Loucy (cell line): ENCODE data around the gene L3MBTL2.

ENCODE experiments used
- H2AFZ ChIP-seq: fragments of 200-600 bp; sonication (generic); 2 replicates; pipeline ENCODE4 v1.6.0; 2016; ENCODE audit warnings: antibody characterized with exemption, mild to moderate bottlenecking, low read length, moderate library complexity
- H3F3A ChIP-seq: fragments of 200-600 bp; 2 replicates; pipeline ENCODE4 v1.6.0; 2016; ENCODE audit warnings: antibody characterized with exemption, low read depth, mild to moderate bottlenecking
- H3K27me3 ChIP-seq: fragments of 200-600 bp; sonication (generic); 2 replicates; pipeline ENCODE4 v1.6.1; 2014; ENCODE audit warnings: low read length, mild to moderate bottlenecking; ENCODE audit not compliant: insufficient read depth, poor library complexity, severe bottlenecking
- H3K36me3 ChIP-seq: fragments of 200-600 bp; sonication (generic); 2 replicates; pipeline ENCODE4 v1.6.1; 2016; ENCODE audit warnings: low read length; ENCODE audit not compliant: insufficient read depth
- H3K4me1 ChIP-seq: fragments of 200-600 bp; sonication (generic); 2 replicates; pipeline ENCODE4 v1.5.1; 2014; ENCODE audit warnings: low read length, mild to moderate bottlenecking; ENCODE audit not compliant: insufficient read depth, poor library complexity, severe bottlenecking
- H3K4me2 ChIP-seq: fragments of 200-600 bp; sonication (generic); 2 replicates; pipeline ENCODE4 v1.6.0; 2014; ENCODE audit warnings: antibody characterized with exemption, low read length, low read depth, mild to moderate bottlenecking; ENCODE audit not compliant: poor library complexity, severe bottlenecking
- H3K4me3 ChIP-seq: fragments of 200-600 bp; sonication (generic); 2 replicates; pipeline ENCODE4 v1.5.1; 2014; ENCODE audit warnings: low read length, mild to moderate bottlenecking, mixed read lengths; ENCODE audit not compliant: poor library complexity, severe bottlenecking
- H3K79me2 ChIP-seq: fragments of 200-600 bp; sonication (generic); 2 replicates; pipeline ENCODE4 v1.6.1; 2014; ENCODE audit warnings: low read length; ENCODE audit not compliant: insufficient read depth
- H3K9ac ChIP-seq: fragments of 200-600 bp; sonication (generic); 2 replicates; pipeline ENCODE4 v1.6.0; 2014; ENCODE audit warnings: mild to moderate bottlenecking, low read depth, low read length, moderate library complexity; ENCODE audit not compliant: poor library complexity, severe bottlenecking
- H3K9me2 ChIP-seq: fragments of 200-600 bp; sonication (generic); replicated peaks from 2 replicates; pipeline ENCODE4 v1.6.1; 2016; ENCODE audit warnings: low read depth, low read length, mixed read lengths
- H3K9me3 ChIP-seq: fragments of 200-600 bp; sonication (generic); 2 replicates; pipeline ENCODE4 v1.6.1; 2014; ENCODE audit warnings: mild to moderate bottlenecking, antibody characterized with exemption, low read length, low read depth; ENCODE audit not compliant: insufficient read depth
- H4K20me1 ChIP-seq: fragments of 200-600 bp; sonication (generic); 2 replicates; pipeline ENCODE4 v1.6.0; 2014; ENCODE audit warnings: antibody characterized with exemption, low read length, mild to moderate bottlenecking; ENCODE audit not compliant: insufficient read depth, poor library complexity, severe bottlenecking
- CTCF ChIP-seq: fragments of 200-600 bp; sonication (generic); conservative IDR thresholded peaks from 2 replicates; pipeline ENCODE4 v1.5.1; 2014; ENCODE audit warnings: mild to moderate bottlenecking, antibody characterized with exemption, low read length
- EZH2phosphoT487 ChIP-seq: fragments of 200-600 bp; IDR thresholded peaks from 2 replicates; pipeline ENCODE4 v1.6.1; 2018; ENCODE audit warnings: antibody characterized with exemption, mild to moderate bottlenecking, moderate library complexity, borderline replicate concordance

L3MBTL2 gene

GRCh38 chr22:41171996-41172395 is 33.1 kb upstream of the L3MBTL2 start:
- H3K27me3 ChIP-seq: no peaks in the 10 kb centered on the region
- no peak for TF ChIP-seq CTCF
- no peak for TF ChIP-seq EZH2phosphoT487
- H3K4me3 ChIP-seq: no peak overlapping the region
- no peaks in the 10 kb centered on the region for H4K20me1 ChIP-seq
- H3K36me3 ChIP-seq: peaks cover 91% of the 10 kb centered on the region
- H3K9me3 ChIP-seq: no peaks in the 10 kb centered on the region
- peaks cover 7% of the 10 kb centered on the region for H3K4me1 ChIP-seq
- no peak overlapping the region for H3K9ac ChIP-seq
- H2AFZ ChIP-seq: no peak overlapping the region
- no peaks in the 10 kb centered on the region for H3K79me2 ChIP-seq
- H3K4me2 ChIP-seq: no peak overlapping the region
- no peaks in the 10 kb centered on the region for H3K9me2 ChIP-seq
- no peaks in the 10 kb centered on the region for H3F3A ChIP-seq

GRCh38 chr22:41175546-41175945 is 29.6 kb upstream of the L3MBTL2 start:
- Histone ChIP-seq H3K79me2 (no peaks in the 10 kb centered on the region), H3K36me3 (peaks cover 90% of the 10 kb centered on the region), H3K4me3 (no peak overlapping the region), H3F3A (no peaks in the 10 kb centered on the region; the same call in 1 of the 2 replicates), H3K27me3 (no peaks in the 10 kb centered on the region), H3K9me2 (no peaks in the 10 kb centered on the region), H4K20me1 (no peaks in the 10 kb centered on the region), H2AFZ (no peak overlapping the region), H3K4me2 (peak overlapping the region; percentile 13), H3K4me1 (peaks cover 7% of the 10 kb centered on the region), H3K9me3 (no peaks in the 10 kb centered on the region), H3K9ac (no peak overlapping the region)
- TF ChIP-seq CTCF: no peak
- no peak for TF ChIP-seq EZH2phosphoT487

- H3K36me3 ChIP-seq: peaks cover 79% of the 10 kb centered on the region
- H3K4me1 ChIP-seq: peaks cover 7% of the 10 kb centered on the region
Observed at GRCh38 chr22:41177040-41177621, 28.0 kb upstream of the L3MBTL2 start.

More at GRCh38 chr22:41177040-41177621, 28.0 kb upstream of the L3MBTL2 start:
- Histone ChIP-seq H3K9me2 (no peaks in the 10 kb centered on the region), H3K9me3 (no peaks in the 10 kb centered on the region), H3K4me3 (no peak overlapping the region), H3K79me2 (no peaks in the 10 kb centered on the region), H3K4me2 (no peak overlapping the region), H3K27me3 (no peaks in the 10 kb centered on the region), H3K9ac (no peak overlapping the region), H3F3A (no peaks in the 10 kb centered on the region; the same call in 1 of the 2 replicates), H2AFZ (no peak overlapping the region), H4K20me1 (no peaks in the 10 kb centered on the region)
- TF ChIP-seq CTCF: no peak
